Fibroblast of the aortic adventitia (primary cell): ENCODE data around the gene DMRTA1. TPM values are rescaled to one million over a fixed set of nuclear protein-coding genes. Genes with fewer than 3 reads are reported as not detected.

Experiments
- DNase-seq: peaks from one replicate; pipeline ENCODE4 v3.0.0-alpha.2; 2010; ENCODE audit warnings: low read depth
- H3K4me3 ChIP-seq: 2 replicates; pipeline ENCODE4 v1.5.1; 2011; ENCODE audit warnings: low read depth, mild to moderate bottlenecking, control low read depth, low read length, moderate library complexity
- CTCF ChIP-seq: IDR thresholded peaks from 2 replicates; pipeline ENCODE4 v1.5.1; 2011; ENCODE audit warnings: mild to moderate bottlenecking, low read length, control low read depth, inconsistent platforms; ENCODE audit not compliant: insufficient read depth
- total RNA-seq: library from RNA; depleted of rRNA; stranded (reverse); fragments of >200 nt; gene quantifications from 2 replicates; pipeline ENCODE4 v1.2.3, GENCODE V29; 2012; ENCODE audit warnings: low replicate concordance

Gene DMRTA1
- total RNA-seq, 1 donor = 0.81 TPM

DNA sequence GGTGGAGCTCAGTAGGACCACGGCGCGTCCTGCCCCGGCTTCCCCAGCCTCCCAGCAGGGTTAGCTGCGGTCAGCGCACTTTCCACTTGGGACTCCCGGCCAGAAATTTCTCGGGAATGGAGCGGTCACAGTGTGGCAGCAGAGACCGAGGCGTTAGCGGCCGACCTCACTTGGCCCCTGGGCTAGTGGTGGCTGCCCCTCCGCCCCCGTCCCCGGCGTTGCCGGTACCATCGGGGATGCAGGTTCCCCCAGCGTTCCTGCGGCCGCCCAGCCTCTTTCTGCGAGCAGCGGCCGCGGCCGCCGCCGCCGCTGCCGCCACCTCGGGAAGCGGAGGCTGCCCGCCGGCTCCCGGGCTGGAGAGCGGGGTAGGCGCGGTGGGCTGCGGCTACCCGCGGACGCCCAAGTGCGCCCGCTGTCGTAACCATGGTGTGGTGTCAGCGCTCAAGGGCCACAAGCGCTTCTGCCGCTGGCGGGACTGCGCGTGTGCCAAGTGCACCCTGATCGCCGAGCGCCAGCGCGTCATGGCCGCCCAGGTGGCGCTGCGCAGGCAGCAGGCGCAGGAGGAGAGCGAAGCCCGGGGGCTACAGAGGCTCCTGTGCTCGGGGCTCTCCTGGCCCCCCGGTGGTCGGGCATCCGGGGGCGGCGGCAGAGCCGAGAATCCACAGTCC lies 460 bp downstream of the DMRTA1 start:
- H3K4me3 ChIP-seq = peak overlapping the region; percentile 71
- TF ChIP-seq CTCF = peak; percentile 3
- no peak for DNase-seq

GRCh38 chr9:22447618-22448305 lies 1.1 kb downstream of the DMRTA1 start:
- H3K4me3 ChIP-seq = peak overlapping the region; percentile 71
- no peak for TF ChIP-seq CTCF
- peak; percentile 1 for DNase-seq

- H3K4me3 ChIP-seq = no peak overlapping the region
- TF ChIP-seq CTCF = no peak
- DNase-seq = no peak
These were observed 3.1 kb downstream of the DMRTA1 start for GRCh38 chr9:22449719-22450118.

GRCh38 chr9:22452415-22453010 lies 5.9 kb downstream of the DMRTA1 start:
- DNase-seq = peak; percentile 60
- peak; percentile 79 for TF ChIP-seq CTCF
- H3K4me3 ChIP-seq = no peak overlapping the region

DNA sequence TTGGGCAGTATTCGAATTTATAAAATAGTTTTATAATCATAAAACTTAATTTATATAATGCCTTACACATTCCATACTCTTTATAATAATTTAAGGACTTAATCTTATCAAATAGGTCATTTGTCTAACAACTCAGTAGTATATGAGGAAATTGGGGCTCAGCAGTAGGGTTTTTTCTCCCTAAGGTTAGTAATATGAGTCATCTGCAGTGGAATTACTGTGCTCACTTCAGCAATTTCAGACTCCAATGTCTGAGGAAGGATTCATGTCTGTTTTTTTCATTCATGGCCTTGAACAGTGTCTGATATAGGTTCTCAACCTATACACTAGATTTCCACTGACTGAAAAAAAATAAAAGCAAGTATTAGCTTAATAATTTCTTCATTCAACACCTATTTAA lies 7.4 kb downstream of the DMRTA1 start:
- TF ChIP-seq CTCF = no peak
- no peak overlapping the region for H3K4me3 ChIP-seq
- DNase-seq = no peak

- DNase-seq = no peak
- H3K4me3 ChIP-seq = no peak overlapping the region
- TF ChIP-seq CTCF = no peak
These were observed 8.6 kb downstream of the DMRTA1 start for GRCh38 chr9:22455181-22455580.
